Measurements from ENCODE around the gene ZNF682. TPM values are rescaled to one million over a fixed set of nuclear protein-coding genes. Genes with fewer than 3 reads are reported as not detected.
"Not testable (repeated sequence)": the region's sequence is repeated elsewhere in the genome, so short reads cannot be mapped to it uniquely, and the experiment has no call there.

Gene ZNF682
- total RNA-seq, 4 donors from 2014 or later, result 1.5 to 14.1 (median 11.3) TPM

- H3K4me3 ChIP-seq, H3K9me3 ChIP-seq, H3K36me3 ChIP-seq, H3K27me3 ChIP-seq, H3K4me1 ChIP-seq, H3K27ac ChIP-seq: not testable (repeated sequence)
- DNase-seq (ENCODE audit: low spot score in 2 of 2), result peak; percentile 45 to 79
- TF ChIP-seq, protein P1, sequence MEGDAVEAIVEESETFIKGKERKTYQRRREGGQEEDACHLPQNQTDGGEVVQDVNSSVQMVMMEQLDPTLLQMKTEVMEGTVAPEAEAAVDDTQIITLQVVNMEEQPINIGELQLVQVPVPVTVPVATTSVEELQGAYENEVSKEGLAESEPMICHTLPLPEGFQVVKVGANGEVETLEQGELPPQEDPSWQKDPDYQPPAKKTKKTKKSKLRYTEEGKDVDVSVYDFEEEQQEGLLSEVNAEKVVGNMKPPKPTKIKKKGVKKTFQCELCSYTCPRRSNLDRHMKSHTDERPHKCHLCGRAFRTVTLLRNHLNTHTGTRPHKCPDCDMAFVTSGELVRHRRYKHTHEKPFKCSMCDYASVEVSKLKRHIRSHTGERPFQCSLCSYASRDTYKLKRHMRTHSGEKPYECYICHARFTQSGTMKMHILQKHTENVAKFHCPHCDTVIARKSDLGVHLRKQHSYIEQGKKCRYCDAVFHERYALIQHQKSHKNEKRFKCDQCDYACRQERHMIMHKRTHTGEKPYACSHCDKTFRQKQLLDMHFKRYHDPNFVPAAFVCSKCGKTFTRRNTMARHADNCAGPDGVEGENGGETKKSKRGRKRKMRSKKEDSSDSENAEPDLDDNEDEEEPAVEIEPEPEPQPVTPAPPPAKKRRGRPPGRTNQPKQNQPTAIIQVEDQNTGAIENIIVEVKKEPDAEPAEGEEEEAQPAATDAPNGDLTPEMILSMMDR (IDR thresholded peaks at IDR 0.05), result peak; percentile 59 to 77 (median 63)
- WGBS, 2 donors, result 16 to 17% methylated on average over 9 of the region's 9 CpGs
These were observed 80.0 kb downstream of the ZNF682 start for GRCh38 chr19:19959151-19959799.

GRCh38 chr19:19957766-19958165 lies 81.5 kb downstream of the ZNF682 start:
- H3K27me3 ChIP-seq; DNase-seq (ENCODE audit: low spot score in 2 of 2); H3K4me1 ChIP-seq; H3K9me3 ChIP-seq; H3K36me3 ChIP-seq; H3K27ac ChIP-seq; H3K4me3 ChIP-seq: not testable (repeated sequence)
- WGBS, 2 donors, result 68 to 70% methylated on average over 8 of the region's 8 CpGs

DNA sequence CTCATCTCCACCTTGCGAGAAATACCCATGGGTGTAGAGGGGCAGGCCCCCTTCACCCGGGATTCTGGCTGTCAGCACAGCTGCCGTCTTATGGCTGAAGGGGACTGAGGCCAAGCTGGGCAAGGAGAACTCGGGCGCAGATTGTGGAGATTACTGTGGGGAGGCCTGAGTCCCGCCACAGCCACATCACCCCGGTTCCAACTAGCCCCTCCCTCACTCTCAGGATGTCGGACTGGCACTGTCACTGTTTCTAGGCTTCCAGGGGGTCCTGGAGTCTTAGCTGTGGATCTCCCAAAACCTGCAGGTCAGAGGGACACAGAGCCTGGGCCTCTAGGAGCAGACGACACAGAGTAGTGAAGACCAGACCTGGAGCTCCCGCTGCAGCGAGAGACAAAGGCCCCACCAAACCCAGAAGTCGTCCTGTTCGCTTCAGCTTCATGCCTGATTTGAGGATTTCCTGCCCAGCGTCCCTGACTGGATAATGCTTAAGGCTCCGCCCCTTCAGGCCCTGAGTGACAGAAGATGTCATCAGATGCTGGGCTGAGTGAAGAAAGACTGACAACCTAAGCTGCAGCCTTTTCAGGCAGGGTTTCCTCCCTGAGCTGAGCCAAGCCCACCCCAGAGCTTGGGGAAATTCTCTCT lies 82.8 kb downstream of the ZNF682 start:
- 41 to 42% methylated on average over 14 to 15 of the region's 15 CpGs for WGBS, 2 donors
- Histone ChIP-seq H3K4me1 (no peaks in the 10 kb centered on the region), H3K9me3 (no peaks in the 10 kb centered on the region), H3K36me3 (no peaks in the 10 kb centered on the region), H3K4me3 (no peak overlapping the region), H3K27ac (no peak overlapping the region), H3K27me3 (no peaks in the 10 kb centered on the region)
- TF ChIP-seq EP300 (IDR thresholded peaks at IDR 0.05) (no peak), POLR2A (IDR thresholded peaks at IDR 0.05) (no peak)
- TF ChIP-seq, protein P1 (IDR thresholded peaks at IDR 0.05), result no peak
- DNase-seq (ENCODE audit: low spot score in 2 of 2), result no peak

DNA sequence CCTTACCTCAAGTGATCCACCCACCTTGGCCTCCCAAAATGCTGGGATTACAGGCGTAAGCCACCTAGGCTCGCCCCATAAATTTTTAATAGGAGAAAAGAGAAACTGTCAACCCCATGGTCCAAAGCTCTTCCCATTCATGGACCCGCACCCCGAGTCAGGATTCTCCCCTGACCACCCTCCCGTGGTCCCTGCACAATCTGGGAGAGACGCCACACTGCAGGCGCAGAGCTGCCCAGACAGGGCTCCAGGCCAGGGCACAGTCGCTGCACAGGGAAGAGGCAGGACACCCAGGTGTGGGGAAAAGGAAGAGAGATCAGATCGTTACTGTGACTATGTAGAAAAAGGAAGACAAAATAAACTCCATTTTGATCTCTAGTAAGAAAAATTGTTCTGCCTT lies 84.1 kb downstream of the ZNF682 start:
- Histone ChIP-seq H3K4me1 (no peaks in the 10 kb centered on the region), H3K36me3 (no peaks in the 10 kb centered on the region), H3K9me3 (no peaks in the 10 kb centered on the region), H3K27me3 (no peaks in the 10 kb centered on the region), H3K27ac (no peak overlapping the region), H3K4me3 (no peak overlapping the region)
- TF ChIP-seq, protein P1 (IDR thresholded peaks at IDR 0.05), result no peak
- TF ChIP-seq EP300 (IDR thresholded peaks at IDR 0.05), result no peak
- TF ChIP-seq POLR2A (IDR thresholded peaks at IDR 0.05), result no peak
- 91 to 93% methylated on average over 9 of the region's 9 CpGs for WGBS, 2 donors
- no peak for DNase-seq (ENCODE audit: low spot score in 2 of 2)

Small RNAs within 50 kb of the gene (small RNA-seq; reads per million reads assigned to genes)
- gene AC006539.3, result not detected

Other genes starting within 250 kb of the ZNF682 start
- gene ZNF506, start 217.8 kb downstream of the ZNF682 start, total RNA-seq, result 10 to 100 TPM; 29.4 to 50.0 (median 43.2) TPM
- gene ZNF253, start 173.6 kb downstream of the ZNF682 start, total RNA-seq, result 10 to 100 TPM in 3 of 4 donors, 1 to 10 TPM in 1; 9.0 to 19.0 (median 10.7) TPM
- 1 to 10 TPM; 1.5 to 5.4 (median 4.0) TPM for gene ZNF93, start 138.6 kb downstream of the ZNF682 start, total RNA-seq
- gene ZNF90, start 38.5 kb upstream of the ZNF682 start, total RNA-seq, result 1 to 10 TPM; 1.1 to 4.4 (median 1.7) TPM
- gene ZNF486, start 127.7 kb upstream of the ZNF682 start, total RNA-seq, result 1 to 10 TPM; 2.7 to 5.5 (median 3.7) TPM